ENCODE results near the gene DCN. TPM values are rescaled to one million over a fixed set of nuclear protein-coding genes. Genes with fewer than 3 reads are reported as not detected.

The DCN gene
- total RNA-seq, 2 donors from 2014 or later = 79.0 to 240 TPM

DNA sequence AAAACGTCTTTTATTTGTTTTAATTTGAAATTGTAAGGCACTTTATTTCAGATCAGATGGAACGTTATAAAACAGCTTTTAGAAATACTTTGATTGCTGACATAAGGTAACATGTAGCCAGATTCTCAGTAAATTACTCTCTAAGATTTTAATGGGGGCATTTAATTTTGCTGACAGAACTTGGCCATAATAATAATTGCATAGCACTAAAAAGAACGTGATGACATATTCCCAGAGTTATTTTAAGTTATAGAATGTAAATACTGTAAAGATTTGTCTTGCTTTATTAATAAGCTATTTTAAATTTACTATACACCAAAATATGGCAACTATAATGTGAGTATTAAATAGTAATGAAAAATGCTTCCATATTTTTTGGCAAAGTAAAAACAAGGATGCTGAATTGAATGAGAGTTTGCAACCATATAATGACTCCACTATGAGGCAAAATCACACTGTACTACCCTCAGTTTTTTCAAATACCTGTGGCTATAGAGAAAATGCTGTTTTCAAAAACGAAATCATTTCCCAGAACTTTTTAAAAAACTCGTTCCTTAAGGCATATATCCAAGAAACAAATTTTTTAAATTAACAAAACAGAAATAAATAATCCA, 72.2 kb downstream of the DCN start:
- TF ChIP-seq, protein P1, sequence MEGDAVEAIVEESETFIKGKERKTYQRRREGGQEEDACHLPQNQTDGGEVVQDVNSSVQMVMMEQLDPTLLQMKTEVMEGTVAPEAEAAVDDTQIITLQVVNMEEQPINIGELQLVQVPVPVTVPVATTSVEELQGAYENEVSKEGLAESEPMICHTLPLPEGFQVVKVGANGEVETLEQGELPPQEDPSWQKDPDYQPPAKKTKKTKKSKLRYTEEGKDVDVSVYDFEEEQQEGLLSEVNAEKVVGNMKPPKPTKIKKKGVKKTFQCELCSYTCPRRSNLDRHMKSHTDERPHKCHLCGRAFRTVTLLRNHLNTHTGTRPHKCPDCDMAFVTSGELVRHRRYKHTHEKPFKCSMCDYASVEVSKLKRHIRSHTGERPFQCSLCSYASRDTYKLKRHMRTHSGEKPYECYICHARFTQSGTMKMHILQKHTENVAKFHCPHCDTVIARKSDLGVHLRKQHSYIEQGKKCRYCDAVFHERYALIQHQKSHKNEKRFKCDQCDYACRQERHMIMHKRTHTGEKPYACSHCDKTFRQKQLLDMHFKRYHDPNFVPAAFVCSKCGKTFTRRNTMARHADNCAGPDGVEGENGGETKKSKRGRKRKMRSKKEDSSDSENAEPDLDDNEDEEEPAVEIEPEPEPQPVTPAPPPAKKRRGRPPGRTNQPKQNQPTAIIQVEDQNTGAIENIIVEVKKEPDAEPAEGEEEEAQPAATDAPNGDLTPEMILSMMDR (IDR thresholded peaks at IDR 0.05) = no peak
- H3K36me3 ChIP-seq = no peaks in the 10 kb centered on the region
- H3K9ac ChIP-seq (ENCODE audit: low read depth in 2 of 2, low read length in 2 of 2) = peak overlapping the region in 1 of 2 donors; percentile 19
- no peak for DNase-seq
- H3K27ac ChIP-seq = no peak overlapping the region
- no peak overlapping the region for H3K4me3 ChIP-seq
- no peaks in the 10 kb centered on the region for H3K4me1 ChIP-seq
- intact Hi-C loops (cut with DNase I) = no loop called here
- H3K9me3 ChIP-seq = no peaks in the 10 kb centered on the region
- H3K27me3 ChIP-seq = no peaks in the 10 kb centered on the region

DNA sequence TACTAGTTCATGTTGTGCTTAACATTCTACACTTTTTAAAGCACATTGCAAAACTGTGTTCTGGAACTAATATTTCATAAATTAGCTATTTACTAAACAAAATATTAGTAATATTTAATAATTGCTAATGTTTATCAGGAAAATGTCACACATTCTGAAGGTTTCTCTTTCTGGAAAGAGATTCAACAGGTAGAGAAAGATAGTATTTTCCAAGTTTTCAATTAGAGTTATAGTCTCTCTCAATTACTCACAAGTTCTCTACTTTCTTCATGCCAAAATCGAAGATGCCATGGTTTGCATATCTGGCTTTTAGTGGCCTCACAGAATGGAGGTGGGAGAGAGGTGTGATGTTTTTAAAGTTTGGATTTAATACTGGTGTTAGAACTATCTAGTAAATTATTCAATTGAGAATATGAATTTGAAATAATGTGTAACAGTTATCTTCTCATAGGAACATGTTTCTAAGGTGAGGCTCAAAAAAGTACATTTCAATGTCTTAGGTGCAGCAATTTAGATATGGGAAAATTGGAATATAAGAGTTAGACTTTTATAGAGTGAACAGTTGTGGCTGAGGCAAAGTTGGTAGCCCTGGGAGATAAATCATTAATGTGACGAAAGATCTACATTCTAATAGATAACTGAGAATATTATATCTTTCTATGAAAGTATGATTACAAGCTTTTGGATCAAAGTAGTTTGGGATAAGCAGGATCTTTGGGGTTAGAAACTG, 72.9 kb downstream of the DCN start:
- intact Hi-C loops (cut with DNase I) = no loop called here
- DNase-seq = no peak
- H3K36me3 ChIP-seq = no peaks in the 10 kb centered on the region
- H3K4me1 ChIP-seq = no peaks in the 10 kb centered on the region
- H3K4me3 ChIP-seq = no peak overlapping the region
- peak overlapping the region in 1 of 2 donors; percentile 19 for H3K9ac ChIP-seq (ENCODE audit: low read depth in 2 of 2, low read length in 2 of 2)
- TF ChIP-seq, protein P1 (IDR thresholded peaks at IDR 0.05) = no peak
- H3K27me3 ChIP-seq = no peaks in the 10 kb centered on the region
- no peak overlapping the region for H3K27ac ChIP-seq
- H3K9me3 ChIP-seq = no peaks in the 10 kb centered on the region

DNA sequence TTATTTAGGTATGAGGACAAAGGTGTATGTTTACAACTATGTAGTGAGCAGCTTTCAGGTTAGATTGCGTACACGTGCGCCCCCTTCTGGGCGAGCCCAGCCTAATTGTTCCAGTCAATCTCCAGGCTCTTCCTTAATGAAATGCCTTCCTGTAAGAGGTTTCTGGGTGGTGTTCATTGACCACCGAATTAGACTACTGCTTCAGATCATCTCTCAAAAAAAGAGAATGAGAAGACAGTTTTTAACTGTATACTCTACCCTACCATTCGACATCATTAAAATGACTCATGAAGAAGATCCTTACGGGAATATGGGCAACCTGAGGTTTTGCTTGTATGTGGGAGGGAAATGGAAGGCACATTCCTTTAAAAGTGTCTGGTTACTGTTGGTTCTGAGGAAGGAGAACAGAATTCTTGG, 73.5 kb downstream of the DCN start:
- no peaks in the 10 kb centered on the region for H3K4me1 ChIP-seq
- H3K9me3 ChIP-seq = no peaks in the 10 kb centered on the region
- H3K36me3 ChIP-seq = no peaks in the 10 kb centered on the region
- TF ChIP-seq, protein P1 (IDR thresholded peaks at IDR 0.05) = peak; percentile 66
- H3K4me3 ChIP-seq = no peak overlapping the region
- H3K27me3 ChIP-seq = no peaks in the 10 kb centered on the region
- no peak overlapping the region for H3K9ac ChIP-seq (ENCODE audit: low read depth in 2 of 2, low read length in 2 of 2)
- no peak overlapping the region for H3K27ac ChIP-seq
- intact Hi-C loops (cut with DNase I) = no loop called here
- DNase-seq = peak; percentile 82

DNA sequence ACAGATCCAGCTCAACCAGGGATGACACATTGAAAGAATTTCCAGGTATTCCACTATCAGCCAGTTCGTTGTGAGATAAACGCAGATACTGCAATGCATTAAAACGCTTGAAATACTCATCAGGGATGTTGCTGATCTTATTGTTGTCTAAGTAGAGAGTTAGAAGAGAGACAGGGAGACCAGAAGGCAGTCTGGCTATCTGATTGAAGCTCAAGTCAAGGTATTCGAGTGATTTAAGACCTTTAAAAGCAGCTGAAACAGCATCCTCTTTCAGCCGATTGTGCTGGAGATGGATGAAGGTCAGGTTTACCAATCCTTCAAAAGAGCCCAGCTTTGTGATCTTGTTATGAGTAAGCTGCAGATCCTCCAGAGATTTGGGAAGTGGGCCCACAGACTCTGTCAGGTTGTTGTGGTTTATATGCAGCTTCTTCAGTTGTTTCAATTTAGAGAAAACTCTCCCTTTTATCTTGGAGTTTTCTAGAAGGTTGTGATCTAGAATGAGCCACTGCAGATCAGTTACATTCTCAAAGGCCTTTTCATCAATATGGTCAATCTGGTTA, 74.3 kb downstream of the DCN start:
- Histone ChIP-seq H3K4me3 (no peak overlapping the region), H3K9ac (ENCODE audit: low read depth in 2 of 2, low read length in 2 of 2) (no peak overlapping the region), H3K27me3 (no peaks in the 10 kb centered on the region), H3K36me3 (no peaks in the 10 kb centered on the region), H3K4me1 (no peaks in the 10 kb centered on the region), H3K27ac (no peak overlapping the region), H3K9me3 (no peaks in the 10 kb centered on the region)
- TF ChIP-seq, protein P1 (IDR thresholded peaks at IDR 0.05) = no peak
- no peak for DNase-seq
- intact Hi-C loops (cut with DNase I) = no loop called here

DNA sequence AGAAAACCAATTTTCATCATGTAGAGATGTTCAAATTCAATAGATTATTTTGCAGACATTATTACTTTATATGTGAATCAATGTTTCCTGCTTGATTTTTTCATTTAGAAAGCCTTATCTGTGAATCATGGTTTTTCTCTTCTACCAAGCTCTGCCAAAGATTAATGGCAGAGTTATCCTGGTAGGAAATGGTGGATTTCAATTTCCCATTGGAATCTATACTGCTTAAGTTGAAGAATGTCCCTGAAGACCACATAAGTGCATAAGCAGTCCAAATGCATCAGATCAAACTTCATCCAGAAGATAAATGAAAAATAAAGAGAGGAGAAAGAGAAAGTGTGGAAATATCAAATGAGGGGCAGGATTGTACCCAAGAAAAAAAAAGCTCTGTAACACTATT, 76.3 kb downstream of the DCN start:
- Histone ChIP-seq H3K27me3 (no peaks in the 10 kb centered on the region), H3K9me3 (no peaks in the 10 kb centered on the region), H3K4me1 (no peaks in the 10 kb centered on the region), H3K9ac (ENCODE audit: low read depth in 2 of 2, low read length in 2 of 2) (no peak overlapping the region), H3K27ac (no peak overlapping the region), H3K36me3 (no peaks in the 10 kb centered on the region), H3K4me3 (no peak overlapping the region)
- intact Hi-C loops (cut with DNase I) = no loop called here
- TF ChIP-seq, protein P1 (IDR thresholded peaks at IDR 0.05) = no peak
- DNase-seq = no peak

All from colonic mucosa (tissue), 4 donors.